ENCODE results near the gene CCND1. TPM values are rescaled to one million over a fixed set of nuclear protein-coding genes. Genes with fewer than 3 reads are reported as not detected.

CCND1 gene
- total RNA-seq, 1 experiment from 2014 or later: 91.0 TPM

DNA sequence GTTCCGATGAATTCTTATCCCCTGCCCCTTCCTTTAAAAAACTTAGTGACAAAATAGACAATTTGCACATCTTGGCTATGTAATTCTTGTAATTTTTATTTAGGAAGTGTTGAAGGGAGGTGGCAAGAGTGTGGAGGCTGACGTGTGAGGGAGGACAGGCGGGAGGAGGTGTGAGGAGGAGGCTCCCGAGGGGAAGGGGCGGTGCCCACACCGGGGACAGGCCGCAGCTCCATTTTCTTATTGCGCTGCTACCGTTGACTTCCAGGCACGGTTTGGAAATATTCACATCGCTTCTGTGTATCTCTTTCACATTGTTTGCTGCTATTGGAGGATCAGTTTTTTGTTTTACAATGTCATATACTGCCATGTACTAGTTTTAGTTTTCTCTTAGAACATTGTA, 12.0 kb downstream of the CCND1 start:
- DNase-seq (ENCODE audit: low read depth): no peak

GRCh38 chr11:69653406-69653960, 12.5 kb downstream of the CCND1 start:
- DNase-seq (ENCODE audit: low read depth): no peak

DNA sequence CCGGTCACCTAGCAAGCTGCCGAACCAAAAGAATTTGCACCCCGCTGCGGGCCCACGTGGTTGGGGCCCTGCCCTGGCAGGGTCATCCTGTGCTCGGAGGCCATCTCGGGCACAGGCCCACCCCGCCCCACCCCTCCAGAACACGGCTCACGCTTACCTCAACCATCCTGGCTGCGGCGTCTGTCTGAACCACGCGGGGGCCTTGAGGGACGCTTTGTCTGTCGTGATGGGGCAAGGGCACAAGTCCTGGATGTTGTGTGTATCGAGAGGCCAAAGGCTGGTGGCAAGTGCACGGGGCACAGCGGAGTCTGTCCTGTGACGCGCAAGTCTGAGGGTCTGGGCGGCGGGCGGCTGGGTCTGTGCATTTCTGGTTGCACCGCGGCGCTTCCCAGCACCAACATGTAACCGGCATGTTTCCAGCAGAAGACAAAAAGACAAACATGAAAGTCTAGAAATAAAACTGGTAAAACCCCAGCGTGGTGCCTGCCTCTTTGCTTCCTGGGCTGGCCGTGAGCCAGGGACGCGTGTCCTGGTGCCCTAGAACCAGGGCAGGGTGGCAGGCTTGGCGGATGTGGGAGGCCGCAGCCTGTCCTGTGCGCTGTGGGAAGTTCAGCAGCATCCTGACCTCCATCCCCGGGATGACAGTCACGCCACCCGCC, 13.2 kb downstream of the CCND1 start:
- no peak for DNase-seq (ENCODE audit: low read depth)

DNA sequence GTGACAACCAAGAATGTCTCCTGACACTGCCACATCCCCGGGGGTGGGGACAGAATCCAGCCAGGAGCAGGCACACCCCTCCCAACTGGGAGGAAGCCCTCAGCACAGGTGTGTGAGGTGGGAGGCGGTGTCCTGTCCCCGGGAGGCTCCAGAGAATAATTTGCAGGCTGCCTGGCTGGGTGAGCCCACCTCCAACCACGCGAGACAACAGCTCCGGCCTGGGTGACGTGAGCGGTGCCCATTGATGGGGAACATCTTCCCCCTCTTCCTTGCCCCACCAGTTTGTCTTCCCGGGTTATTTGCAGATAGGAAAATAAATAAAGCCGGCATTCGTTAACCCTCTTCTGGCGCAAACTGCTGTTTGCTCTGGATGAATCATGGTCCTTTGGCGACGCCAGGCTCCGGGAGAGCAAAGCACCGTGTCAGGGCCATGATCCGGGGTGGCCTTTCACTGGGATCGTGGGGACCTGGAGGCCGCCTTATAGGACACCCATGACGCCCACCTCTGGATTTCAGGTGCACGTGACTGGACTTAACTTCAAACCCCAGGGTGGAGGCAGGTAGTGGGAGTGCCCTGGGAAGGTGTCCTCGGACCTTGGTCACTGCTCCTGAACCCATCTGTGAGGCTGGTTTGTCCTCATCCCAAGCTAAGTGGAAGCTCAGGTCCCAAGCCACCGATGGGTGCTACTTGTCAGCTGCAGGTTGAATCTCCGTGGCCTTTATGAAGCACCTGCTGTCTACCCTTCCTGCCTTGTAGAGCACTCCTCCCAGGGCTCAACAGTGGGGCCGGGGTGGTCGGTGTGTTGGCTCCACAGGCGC, 13.9 kb downstream of the CCND1 start:
- DNase-seq (ENCODE audit: low read depth): peak; percentile 26

DNA sequence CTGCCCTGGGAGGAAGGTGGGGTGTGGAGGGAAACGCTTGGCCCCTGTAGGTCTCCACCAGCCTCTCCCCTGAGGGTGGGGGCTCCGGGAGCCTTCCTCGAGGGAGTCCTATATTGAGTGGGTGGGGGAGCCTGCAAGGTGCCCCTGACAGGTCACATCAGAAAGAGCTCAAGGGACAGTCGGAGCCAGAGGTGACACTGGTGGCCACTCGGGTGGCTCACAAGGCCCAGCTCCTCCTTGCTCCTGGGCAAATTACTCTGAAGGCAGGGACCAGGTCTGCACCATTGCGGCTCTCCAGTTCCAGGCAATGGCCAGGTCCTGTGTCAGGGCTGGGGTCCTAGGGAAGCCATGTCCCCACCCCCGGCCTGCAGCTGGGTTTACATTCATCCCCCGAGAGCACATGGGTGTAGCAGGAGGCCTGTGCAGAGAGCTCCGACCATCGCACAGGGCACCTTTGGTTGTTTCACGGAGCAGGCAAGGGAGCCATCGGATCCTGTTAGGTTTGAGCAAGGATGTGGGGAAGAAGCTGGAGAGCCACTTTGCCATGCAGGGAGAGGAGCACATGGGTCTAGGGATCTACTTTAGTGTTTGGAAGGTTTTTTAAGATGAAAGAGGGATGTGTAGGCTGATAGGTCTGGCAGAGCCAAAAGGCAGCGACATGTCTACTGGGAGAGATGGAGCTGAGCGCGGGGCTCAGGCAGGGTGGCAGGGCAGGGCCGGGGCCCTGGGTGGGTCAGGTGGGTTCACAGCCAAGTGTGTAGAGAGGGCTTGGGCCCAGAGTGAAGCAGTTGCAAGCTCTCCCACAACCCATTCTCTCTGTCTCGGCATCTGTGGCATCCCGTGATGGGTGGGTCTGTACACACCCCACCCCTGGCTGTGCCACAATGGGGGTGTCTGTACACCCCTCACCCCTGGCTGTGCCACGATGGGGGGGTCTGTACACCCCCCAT, 14.8 kb downstream of the CCND1 start:
- no peak for DNase-seq (ENCODE audit: low read depth)

- no peak for DNase-seq (ENCODE audit: low read depth)
Measured at GRCh38 chr11:69656536-69657455, 15.8 kb downstream of the CCND1 start.

DNA sequence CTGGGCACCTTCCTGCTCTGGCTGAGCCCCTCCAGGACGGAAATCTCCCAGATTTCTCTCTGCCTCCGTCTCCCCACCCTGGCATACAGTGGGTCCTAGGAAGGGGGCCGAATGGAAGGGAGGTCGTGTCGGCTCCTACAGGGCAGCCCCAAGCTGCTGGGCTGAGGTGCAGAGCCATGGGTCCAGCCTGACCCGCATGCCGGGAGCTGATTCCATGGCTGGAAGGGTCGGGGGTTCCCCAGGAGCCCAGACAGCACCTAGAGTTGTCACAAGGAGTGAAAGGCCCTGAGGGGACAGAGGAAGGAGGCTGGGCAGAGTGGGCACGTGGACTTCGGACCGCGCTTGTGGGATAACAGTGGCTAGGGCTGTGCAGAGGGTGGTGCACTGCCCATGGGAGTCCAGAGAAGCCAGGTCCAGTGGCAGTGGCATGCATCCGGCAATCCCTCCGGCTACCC, 16.5 kb downstream of the CCND1 start:
- DNase-seq (ENCODE audit: low read depth): no peak

DNA sequence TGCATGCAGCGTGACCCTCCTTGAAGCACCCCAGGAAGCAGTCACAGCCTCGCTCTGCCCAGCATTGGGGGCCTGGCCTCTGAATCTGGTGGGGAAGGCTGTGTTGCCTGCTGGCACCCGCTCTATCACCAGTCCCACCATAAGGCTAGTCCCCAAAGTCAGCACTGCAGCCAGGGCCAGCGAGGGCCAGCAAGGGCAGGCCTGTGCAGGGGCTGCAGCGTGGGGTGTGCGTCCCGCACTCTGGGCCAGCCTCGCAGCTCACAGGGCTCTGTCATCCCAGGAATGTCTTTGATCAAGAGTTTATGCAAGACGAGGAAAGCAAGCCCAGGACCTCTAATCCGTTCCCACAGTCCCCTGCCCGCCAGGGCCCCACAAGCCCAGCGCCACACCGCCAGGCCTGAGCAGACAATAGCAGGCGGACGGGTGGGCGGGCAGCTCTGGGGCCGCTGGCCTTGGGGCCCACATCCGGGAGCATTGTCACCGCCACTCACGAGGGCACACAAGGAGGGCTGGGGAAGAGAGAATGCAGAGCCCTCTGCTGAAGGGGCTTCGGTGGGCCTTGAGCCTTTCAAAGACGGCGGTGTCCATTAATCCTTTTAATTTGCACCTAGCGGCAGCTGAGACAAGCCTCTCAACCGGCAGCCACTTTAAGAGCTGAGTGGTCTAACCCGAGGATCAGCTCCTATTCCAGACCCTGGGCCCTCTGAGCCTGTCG, 17.1 kb downstream of the CCND1 start:
- DNase-seq (ENCODE audit: low read depth): no peak

DNA sequence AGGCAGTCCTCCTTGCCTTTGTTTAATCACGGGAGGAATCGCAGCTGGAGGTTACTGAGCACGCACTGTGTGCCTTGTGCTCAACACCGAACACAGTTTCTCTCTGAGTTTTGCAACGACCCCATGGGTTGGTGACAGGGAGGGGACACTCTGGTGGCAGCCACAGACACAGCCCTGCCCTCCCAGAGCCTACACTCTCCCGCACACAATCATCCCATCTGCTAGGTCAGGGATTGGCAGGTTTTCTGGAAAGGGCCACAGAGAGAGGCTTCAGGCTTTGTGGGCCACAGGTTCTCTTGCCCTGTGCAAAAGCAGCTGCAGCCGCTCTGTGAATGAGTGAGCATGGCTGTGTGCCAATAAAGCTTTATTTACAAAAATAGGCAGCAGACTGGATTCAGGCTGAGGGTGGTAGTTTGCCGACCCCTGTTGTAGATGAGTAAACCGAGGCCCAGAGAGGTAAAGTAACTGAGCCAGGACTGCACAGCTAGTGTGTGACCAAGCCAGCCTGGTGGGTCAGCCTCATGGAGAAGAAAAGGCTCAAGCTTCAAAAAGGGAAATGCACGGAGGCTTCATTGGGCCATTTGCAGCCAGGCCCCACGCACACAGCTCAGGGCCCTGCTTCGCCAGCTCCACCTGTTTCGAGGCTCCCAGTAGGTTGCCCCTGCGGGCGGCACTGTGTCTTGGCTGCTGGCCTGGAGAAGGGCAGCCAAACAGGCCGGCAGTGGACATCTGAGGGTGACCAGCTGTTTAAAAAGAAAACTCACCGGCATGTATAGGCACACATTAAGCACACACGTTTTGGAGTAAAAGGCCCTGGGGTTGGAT, 17.9 kb downstream of the CCND1 start:
- no peak for DNase-seq (ENCODE audit: low read depth)

- no peak for DNase-seq (ENCODE audit: low read depth)
Measured at GRCh38 chr11:69659591-69659990, 18.6 kb downstream of the CCND1 start.

- no peak for DNase-seq (ENCODE audit: low read depth)
Measured at GRCh38 chr11:69660001-69660500, 19.1 kb downstream of the CCND1 start.

- no peak for DNase-seq (ENCODE audit: low read depth)
Measured at GRCh38 chr11:69661413-69661715, 20.4 kb downstream of the CCND1 start.

- no peak for DNase-seq (ENCODE audit: low read depth)
Measured at GRCh38 chr11:69662021-69662698, 21.2 kb downstream of the CCND1 start.

DNA sequence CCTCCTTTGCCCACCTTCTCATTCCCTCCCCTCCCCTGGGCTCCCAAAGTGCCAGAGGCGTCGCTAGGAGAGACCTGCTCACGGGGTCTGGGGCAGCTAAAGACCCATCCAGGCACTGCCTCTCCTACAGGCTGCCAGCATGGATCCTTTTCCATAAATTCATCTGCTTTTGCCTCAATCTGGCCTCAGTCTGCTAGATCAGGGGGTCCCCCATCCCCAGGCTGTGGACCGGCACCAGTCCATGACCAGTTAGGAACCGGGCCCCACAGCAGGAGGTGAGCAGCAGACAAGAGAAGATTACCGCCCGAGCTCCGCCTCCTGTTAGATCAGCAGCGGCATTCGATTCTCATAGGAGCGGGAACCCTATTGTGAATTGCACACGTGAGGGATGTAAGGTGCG, 21.9 kb downstream of the CCND1 start:
- DNase-seq (ENCODE audit: low read depth): no peak

GRCh38 chr11:69663326-69663725, 22.4 kb downstream of the CCND1 start:
- no peak for DNase-seq (ENCODE audit: low read depth)

GRCh38 chr11:69664103-69664775, 23.3 kb downstream of the CCND1 start:
- no peak for DNase-seq (ENCODE audit: low read depth)

DNA sequence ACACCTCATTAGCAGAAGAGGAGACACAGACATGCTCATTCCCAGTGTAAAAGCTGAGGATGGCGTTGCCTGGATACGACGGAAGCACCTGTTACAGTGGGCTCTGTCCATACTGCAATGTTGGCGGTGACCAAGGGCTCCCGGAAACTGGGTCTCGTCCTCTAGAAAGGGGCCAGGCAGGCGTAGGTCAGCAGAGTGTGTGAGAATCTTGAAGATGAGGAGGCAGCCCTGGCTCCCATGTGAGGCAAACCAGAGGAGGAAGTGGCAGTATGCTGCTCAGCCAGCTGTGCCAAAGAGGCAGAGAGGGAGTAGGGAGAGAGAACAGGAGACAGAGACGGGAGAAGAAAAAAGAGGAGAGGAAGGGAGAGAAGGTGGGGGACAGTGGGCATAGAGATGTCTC, 23.9 kb downstream of the CCND1 start:
- DNase-seq (ENCODE audit: low read depth): no peak

GRCh38 chr11:69665669-69666068, 24.7 kb downstream of the CCND1 start:
- DNase-seq (ENCODE audit: low read depth): no peak
